GM19463 (cell line): ENCODE results near the gene CPA5.

Experiments used
- ATAC-seq: cut with Tn5 transposase; IDR thresholded peaks from one replicate; pipeline ENCODE4 v1.9.1; 2021; ENCODE audit warnings: mild to moderate bottlenecking, moderate library complexity; ENCODE audit not compliant: unreplicated experiment

CPA5 gene

DNA sequence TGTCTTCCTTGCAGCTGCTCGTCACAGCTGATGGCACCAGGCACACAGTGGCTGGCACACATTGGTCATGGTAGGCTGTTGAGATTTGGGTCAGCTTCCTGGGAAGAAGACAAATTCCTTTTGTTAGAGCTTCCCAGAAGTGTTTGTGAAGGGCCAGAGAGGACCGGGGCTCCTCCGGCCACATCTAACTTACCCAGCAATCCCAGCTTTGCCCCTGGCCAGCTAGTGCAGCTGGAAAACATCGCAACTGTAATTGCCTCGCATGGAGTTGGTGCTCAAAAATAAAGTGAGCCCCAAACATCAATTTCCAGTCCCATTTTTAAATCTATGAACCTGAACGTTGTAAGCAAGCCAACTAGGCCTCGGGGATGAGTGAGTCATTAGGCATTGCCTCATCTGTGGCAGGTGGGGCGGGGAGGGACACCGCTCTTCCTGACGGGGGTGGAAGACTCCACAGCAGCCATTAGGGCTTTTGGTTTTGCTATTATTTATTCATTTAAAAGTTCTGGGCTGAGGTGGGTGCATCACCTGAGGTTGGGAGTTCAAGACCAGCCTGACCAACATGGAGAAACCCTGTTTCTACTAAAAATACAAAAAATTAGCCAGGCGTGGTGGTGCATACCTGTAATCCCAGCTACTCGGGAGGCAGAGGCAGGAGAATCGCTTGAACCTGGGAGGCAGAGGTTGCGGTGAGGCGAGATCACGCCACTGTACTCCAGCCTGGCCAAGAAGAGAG lies 12.4 kb downstream of the CPA5 start:
- ATAC-seq: no peak

GRCh38 chr7:130358471-130358870 lies 13.9 kb downstream of the CPA5 start:
- no peak for ATAC-seq

DNA sequence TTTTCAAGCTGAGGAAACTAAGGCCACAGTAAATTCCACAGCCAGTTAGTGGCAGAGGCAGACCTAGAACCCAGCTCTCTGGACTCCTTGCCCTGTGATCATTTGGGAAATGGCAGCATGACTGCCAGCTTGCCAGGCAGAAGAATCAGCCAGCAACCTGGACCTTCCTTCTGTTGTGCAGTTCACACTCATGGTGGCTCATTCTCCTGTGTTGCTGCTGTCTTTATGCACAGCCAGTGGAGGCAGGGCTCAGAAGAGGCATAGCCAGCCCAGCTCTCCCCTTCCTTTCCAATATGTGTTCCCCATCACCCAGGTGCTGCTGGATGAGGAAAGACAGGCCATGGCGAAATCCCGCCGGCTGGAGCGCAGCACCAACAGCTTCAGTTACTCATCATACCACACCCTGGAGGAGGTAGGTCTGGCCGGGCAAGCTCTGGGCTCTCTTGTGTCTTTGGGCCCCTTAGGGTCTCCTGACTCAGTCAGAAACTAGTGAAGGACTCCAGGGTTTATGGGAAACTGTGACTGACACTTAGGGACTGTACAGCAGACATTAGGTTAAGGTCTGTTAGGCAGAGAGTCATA lies 14.8 kb downstream of the CPA5 start:
- no peak for ATAC-seq

DNA sequence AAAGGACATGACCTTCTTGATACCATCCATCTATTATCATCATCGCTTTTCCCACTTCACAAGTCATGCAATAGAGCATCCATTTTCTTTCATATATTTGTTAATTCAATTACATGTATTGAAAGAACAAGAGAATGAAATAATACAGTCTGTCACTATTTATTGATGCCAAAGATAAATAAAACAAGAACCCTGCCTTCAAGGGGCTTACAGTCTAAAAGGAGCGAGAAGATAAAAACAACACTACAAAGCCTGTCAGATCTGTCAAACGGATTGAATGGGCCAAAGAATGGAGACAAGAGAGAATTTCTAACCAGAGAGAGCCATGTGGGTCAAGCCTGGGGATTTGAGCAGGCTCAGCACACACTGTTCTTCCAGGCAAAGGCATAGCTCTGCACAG lies 15.9 kb downstream of the CPA5 start:
- ATAC-seq: no peak

DNA sequence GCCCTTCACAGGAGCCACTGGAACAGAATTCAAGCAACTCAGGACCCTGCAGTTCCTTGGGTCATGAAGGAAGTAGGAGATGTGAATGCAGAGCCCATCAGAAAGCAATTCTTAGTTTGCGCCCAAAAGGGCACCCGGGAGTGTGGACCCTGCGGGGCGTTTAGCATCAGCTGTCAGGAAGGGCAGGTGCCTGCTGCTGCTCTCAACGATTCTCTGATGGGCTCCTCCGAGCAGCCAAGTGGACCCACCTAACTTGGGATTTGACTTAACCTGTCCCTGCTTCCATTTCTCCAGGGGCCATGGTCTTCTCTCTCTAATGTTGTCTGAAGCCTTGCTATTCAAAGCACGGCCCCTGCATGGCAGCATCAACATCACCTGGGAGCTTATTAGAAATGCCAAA lies 17.1 kb downstream of the CPA5 start:
- ATAC-seq: no peak

GRCh38 chr7:130362251-130362816 lies 17.7 kb downstream of the CPA5 start:
- ATAC-seq: no peak

GRCh38 chr7:130363026-130363847 lies 18.6 kb downstream of the CPA5 start:
- peak; percentile 40 for ATAC-seq

DNA sequence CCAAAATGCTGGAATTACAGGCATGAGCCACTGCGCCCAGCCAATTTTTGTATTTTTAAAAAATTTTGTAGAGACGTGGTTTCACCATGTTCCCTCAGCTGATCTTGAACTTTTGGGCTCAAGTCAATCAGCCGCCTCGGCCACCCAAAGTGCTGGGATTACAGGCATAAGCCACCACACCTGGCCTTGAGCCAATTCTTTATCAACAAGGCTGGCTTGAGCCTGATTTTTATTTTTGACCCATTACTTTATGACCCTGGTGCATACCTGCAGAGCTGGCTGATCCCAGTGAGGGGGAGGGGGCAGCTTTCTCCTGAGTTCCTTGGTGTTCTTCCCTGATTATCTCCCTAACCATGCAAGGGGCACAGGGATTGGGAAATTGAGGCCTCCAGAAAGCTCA lies 19.8 kb downstream of the CPA5 start:
- no peak for ATAC-seq

DNA sequence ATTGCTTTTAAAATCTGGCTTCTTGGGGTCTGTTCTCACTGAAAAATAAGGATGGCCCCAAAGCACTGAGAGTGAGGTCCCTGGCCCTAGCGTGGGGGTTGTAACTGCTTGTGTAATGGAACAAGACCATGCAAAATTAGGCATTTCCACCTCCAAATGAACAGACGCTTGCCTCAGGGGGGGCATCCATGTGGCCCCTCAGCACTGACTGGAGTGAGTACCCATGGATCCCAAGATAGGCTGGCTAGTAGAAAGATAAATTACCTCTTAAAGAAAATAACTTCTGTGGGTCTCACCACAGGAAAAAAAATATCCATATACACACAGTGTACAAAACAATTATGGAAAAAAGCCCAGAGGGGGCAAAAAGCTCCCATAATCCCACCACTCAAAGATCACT lies 20.5 kb downstream of the CPA5 start:
- ATAC-seq: no peak

GRCh38 chr7:130365511-130366441 lies 21.2 kb downstream of the CPA5 start:
- ATAC-seq: peak; percentile 74

DNA sequence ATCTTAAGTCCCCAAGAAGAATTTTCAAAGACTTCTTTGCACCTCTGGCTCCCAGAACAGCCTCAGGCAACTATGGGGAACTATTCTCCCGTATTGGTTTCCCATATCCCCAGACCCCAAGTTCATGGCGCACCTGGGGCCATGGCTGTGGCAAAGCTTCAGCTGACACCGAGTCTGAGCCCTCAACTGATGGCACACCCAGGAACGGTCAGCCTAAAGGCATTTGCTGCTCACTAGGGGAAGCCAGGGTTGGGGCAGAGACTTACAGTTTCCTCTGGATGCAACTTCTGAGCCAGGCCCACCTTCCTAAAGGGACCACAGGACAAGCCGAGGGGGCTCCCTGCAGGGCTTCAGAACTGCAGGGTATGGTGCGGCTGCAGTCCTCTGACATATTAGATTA lies 21.9 kb downstream of the CPA5 start:
- ATAC-seq: no peak

DNA sequence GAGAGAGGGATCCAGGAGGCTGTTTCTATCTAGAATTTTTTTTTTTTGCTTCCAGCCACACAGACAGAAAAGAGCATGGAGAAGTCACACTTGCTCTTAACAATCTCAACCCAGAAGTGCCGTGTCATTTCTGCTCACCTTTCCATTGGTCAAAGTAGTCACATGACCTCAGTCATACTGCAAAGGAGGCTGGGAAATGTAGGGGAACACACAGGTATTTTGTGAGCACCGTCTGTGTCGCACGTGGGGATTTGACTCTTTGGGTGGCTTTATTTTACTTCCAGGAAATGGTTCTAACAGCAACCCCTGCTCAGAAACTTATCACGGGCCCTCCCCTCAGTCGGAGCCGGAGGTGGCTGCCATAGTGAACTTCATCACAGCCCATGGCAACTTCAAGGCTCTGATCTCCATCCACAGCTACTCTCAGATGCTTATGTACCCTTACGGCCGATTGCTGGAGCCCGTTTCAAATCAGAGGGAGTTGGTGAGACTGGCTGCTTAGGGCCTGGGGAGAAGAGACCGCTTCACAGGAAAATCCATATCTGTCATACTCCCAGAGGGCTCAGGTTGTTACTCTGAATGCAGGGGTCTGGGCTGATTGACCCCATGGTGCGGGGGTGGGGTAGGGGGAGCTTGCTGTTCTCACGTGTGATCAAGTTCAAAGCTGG lies 22.6 kb downstream of the CPA5 start:
- no peak for ATAC-seq

GRCh38 chr7:130367836-130368746 lies 23.5 kb downstream of the CPA5 start:
- ATAC-seq: no peak

DNA sequence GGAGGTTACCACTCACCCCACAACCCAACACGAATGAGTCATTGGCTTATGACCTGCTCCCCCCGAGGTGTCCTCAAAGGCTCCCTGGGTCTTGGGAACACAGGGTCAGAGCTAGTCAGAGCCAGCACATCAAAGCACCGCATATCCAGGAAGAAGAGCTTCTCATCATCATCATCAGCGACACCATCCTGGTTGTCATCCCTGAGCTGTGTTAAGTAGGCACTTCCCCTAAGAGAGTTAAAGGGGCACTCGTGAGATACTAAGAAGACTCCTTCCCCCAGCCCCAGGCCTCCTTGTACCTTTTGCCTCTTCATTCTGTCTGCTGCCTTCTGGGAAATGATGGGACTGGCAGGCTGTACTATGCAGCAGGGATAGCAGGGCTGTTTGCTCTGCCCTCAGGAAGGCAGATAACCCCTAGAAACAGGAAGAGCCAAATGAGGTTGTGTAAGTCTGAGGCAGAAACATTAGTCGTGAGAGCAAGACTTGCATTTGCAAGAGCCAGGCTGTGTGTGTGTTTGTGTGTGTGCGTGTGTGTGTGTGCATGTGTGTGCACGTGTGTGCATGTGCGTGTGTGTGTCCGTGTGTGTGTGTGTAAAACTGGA lies 24.6 kb downstream of the CPA5 start:
- ATAC-seq: no peak

DNA sequence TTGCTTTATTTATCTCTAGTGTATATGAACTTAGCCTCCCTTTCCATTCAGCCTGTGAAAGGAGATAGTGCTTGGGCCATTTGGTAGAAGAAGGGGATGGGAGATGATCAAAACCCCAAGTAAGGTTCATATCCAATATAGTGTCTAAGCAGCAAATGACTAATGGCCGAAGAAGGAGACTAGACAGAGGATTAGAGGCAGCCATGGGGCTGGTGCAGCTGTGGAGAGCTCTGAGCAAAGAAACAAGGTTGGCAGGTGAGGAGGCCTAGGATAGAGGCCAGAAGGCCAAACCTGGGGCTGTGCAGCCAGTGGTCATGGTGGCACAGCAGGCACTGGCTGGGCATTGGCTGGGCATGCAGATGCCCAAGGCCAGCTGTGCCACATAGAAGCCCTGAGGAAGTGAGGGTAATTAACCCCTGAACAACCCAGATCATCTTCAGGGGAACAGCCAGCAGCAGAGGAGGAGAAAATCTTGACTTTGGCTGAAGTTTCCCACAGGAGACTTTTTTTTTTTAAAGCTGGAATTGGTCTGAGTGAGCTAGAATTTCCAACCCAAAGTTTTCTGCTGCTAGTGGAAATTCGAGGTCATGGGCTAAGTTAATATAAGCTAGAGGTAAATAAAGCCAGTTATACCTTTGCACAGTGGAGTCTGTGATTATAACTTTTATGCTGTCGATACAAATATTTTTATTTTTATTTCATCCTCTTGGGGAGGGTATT lies 25.4 kb downstream of the CPA5 start:
- ATAC-seq: no peak

GRCh38 chr7:130371046-130371445 lies 26.4 kb downstream of the CPA5 start:
- no peak for ATAC-seq

DNA sequence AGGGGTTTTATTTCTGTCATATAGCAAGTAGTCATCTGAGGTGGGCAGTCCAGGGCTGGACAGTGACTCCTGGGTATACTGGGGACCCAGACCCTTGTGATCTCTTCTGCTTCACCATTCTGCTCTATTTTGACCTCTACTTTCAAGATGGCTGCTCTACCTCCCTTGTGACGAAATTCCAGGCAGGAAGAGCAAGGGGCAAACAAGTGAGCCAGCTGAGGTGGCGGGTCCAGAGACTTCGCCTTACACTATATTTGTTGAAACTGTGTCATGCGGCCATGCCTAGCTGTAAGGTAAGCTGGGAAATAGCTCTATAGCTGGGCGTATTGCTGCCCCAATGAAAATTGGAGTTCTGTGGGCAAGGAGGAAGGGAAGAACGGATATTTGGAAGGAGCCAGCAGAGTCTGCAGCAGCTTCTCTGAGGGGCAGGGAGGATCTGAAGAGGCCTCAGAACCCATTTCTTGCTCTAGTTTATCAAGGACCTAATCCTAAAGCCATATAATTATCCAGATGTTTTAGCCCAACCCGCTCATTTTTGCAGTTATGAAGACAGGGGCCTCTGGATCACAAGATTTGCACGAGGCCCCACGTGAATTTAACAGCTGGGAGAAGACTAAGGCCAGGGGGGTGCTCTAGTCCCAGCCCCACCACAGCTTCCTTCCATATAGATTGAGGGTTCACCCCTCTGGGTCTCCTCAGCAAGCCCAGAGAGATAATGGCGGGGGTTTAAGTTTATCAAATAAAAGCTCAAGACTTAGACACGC lies 28.0 kb downstream of the CPA5 start:
- ATAC-seq: no peak
